NCI-H1436 (cell line): ENCODE data around the gene TYW1B.
"Not testable (repeated sequence)": the region's sequence is repeated elsewhere in the genome, so short reads cannot be mapped to it uniquely, and the experiment has no call there.

Experiments
- DNase-seq: peaks from one replicate; lab custom pipeline; 2025; lab: John Stamatoyannopoulos, UW

TYW1B gene

GRCh38 chr7:72810437-72810836 is 17.6 kb downstream of the TYW1B start:
- DNase-seq: not testable (repeated sequence)

GRCh38 chr7:72808511-72808910 is 19.5 kb downstream of the TYW1B start:
- DNase-seq: not testable (repeated sequence)

GRCh38 chr7:72806851-72807250 is 21.1 kb downstream of the TYW1B start:
- not testable (repeated sequence) for DNase-seq

GRCh38 chr7:72805526-72806494 is 22.2 kb downstream of the TYW1B start:
- no peak for DNase-seq

- DNase-seq: not testable (repeated sequence)
Observed at GRCh38 chr7:72803778-72804177, 24.2 kb downstream of the TYW1B start.

GRCh38 chr7:72801564-72801963 is 26.4 kb downstream of the TYW1B start:
- DNase-seq: not testable (repeated sequence)

- not testable (repeated sequence) for DNase-seq
Observed at GRCh38 chr7:72795401-72795800, 32.6 kb downstream of the TYW1B start.

- no peak for DNase-seq
Observed at GRCh38 chr7:72793791-72794190, 34.2 kb downstream of the TYW1B start.

- DNase-seq: not testable (repeated sequence)
Observed at GRCh38 chr7:72790698-72791060, 37.3 kb downstream of the TYW1B start.

- DNase-seq: not testable (repeated sequence)
Observed at GRCh38 chr7:72790048-72790697, 37.8 kb downstream of the TYW1B start.

GRCh38 chr7:72785166-72785955 is 42.6 kb downstream of the TYW1B start:
- no peak for DNase-seq

- DNase-seq: not testable (repeated sequence)
Observed at GRCh38 chr7:72783601-72784370, 44.2 kb downstream of the TYW1B start.

GRCh38 chr7:72781631-72782030 is 46.4 kb downstream of the TYW1B start:
- no peak for DNase-seq

GRCh38 chr7:72781161-72781560 is 46.8 kb downstream of the TYW1B start:
- no peak for DNase-seq

GRCh38 chr7:72780289-72780894 is 47.6 kb downstream of the TYW1B start:
- not testable (repeated sequence) for DNase-seq

- not testable (repeated sequence) for DNase-seq
Observed at GRCh38 chr7:72777167-72777566, 50.8 kb downstream of the TYW1B start.

GRCh38 chr7:72772627-72773026 is 55.4 kb downstream of the TYW1B start:
- DNase-seq: peak; percentile 59

GRCh38 chr7:72766994-72767393 is 61.0 kb downstream of the TYW1B start:
- not testable (repeated sequence) for DNase-seq

- no peak for DNase-seq
Observed at GRCh38 chr7:72760602-72761001, 67.4 kb downstream of the TYW1B start.

- DNase-seq: no peak
Observed at GRCh38 chr7:72754312-72754711, 73.7 kb downstream of the TYW1B start.

GRCh38 chr7:72753781-72754180 is 74.2 kb downstream of the TYW1B start:
- no peak for DNase-seq
